Subcutaneous adipose tissue (tissue), 4 donors: ENCODE measurements around the gene GRPEL1. TPM values are rescaled to one million over a fixed set of nuclear protein-coding genes. Genes with fewer than 3 reads are reported as not detected.

ENCODE experiments used
- total RNA-seq, 4 donors: library from RNA; depleted of rRNA; stranded (reverse); fragments of >200 nt; gene quantifications; one replicate each; pipeline ENCODE4 v1.1.0, GENCODE V29; 2016
- TF ChIP-seq, protein P1 (sequence below): fragments of 450-650 bp; IDR thresholded peaks from one replicate; pipeline ENCODE4 v1.5.1; 2016; ENCODE audit warnings: low read depth, mild to moderate bottlenecking, control low read depth, antibody characterized with exemption, moderate library complexity

Gene GRPEL1
- total RNA-seq, 4 donors from 2014 or later, result 15.0 to 21.4 (median 19.5) TPM

DNA sequence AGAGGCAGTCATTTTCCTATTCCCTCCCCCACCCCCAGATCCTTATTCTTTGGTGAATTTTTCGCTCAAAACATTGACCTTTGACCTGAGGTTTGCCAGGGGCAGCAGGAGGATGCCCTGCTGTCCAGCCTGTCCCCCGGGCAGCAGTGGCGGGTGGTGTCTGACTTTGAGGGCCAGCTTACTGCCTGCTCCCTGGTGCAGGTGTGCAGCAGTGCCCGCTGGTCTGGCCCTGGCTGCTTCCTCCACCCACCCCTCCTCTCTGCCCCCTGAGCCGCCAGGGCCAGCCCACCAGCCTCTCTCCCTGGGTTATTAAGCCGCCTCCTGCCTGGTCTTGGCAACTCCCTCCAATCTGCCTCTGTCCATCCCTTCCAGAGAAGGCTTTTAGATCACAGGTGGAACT, 40.8 kb upstream of the GRPEL1 start:
- TF ChIP-seq, protein P1, sequence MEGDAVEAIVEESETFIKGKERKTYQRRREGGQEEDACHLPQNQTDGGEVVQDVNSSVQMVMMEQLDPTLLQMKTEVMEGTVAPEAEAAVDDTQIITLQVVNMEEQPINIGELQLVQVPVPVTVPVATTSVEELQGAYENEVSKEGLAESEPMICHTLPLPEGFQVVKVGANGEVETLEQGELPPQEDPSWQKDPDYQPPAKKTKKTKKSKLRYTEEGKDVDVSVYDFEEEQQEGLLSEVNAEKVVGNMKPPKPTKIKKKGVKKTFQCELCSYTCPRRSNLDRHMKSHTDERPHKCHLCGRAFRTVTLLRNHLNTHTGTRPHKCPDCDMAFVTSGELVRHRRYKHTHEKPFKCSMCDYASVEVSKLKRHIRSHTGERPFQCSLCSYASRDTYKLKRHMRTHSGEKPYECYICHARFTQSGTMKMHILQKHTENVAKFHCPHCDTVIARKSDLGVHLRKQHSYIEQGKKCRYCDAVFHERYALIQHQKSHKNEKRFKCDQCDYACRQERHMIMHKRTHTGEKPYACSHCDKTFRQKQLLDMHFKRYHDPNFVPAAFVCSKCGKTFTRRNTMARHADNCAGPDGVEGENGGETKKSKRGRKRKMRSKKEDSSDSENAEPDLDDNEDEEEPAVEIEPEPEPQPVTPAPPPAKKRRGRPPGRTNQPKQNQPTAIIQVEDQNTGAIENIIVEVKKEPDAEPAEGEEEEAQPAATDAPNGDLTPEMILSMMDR, result no peak

DNA sequence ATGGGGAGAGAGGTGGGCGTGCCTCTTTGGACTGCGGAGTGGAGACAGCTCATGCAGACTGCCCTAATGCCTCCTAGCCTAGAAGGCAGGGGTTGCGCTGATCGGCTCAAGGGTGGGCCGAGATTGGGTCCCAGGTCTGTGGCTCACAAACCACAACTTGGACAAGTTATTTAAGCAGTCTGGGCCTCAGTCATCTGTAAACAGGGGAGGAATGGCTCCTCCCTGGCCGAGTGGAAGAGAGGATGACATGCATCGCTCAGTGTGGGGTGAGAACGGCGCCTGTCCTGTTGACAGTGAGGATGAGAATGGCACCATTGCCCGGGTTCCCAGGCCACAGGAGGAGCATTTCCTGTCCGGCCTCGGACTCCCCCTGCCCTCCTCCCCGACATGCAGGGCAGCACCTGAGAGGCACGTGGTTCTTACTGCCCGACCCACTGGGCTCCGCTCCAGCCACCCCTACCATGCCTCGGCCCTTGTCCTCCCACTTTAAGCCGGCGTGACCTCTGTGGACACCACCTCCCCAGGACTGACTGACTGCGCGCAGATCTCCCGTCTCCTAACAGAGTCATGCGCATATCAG, 40.3 kb upstream of the GRPEL1 start:
- TF ChIP-seq, protein P1, result no peak

DNA sequence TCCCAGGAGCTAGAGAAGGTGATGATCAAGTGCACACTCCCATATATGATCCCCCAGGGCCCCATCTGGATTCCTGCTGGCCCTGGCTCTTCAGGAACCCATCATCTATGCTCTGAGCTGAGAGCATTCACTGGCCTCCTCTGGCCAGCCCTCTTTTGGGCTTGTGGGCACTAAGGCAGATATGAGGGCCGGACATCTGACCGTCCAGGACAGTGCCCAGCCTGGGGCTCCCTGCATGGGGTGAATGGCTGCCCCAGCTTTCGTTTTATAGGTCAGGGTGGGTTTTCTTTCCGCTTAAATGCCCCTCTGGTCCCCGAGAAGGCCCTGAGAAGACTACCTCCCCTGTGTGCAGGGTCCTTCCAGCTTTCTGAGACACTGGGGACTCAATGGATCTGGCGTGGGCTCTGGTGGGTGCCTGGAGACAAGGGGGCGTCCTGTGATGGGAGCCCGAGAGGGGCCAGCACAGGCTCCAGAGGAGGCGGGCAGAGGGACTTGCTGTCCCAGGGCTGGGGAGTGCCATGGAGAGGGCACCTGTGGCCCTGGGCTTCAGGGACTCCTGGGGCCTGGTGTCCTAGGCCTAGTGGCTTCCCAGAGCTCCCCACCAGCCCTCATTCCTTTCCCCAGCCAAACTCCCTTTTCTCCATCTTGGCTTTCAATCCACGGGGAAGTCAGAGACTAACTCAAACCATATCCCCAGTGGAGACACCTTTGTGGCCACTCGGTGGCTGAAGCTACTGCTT, 39.5 kb upstream of the GRPEL1 start:
- TF ChIP-seq, protein P1, result no peak

DNA sequence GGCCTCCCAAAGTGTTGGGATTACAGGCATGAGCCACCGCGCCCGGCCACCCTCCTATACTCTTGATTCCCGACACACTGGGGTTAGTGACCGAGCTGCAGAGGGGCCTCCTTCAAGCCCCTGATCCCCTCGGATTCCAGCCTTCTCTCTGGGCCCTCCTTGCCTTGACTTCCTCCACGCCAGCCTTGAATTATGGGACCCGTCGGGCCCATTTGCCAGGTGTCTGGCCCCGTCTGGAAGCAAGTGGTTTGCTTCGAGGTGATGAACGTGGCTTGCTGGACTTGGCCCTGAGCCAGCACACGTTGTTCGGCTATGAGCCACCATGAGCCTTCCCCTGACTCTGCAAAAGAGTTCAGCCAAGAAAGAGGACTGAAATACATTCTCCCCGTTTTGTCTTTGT, 37.4 kb upstream of the GRPEL1 start:
- TF ChIP-seq, protein P1, result no peak

DNA sequence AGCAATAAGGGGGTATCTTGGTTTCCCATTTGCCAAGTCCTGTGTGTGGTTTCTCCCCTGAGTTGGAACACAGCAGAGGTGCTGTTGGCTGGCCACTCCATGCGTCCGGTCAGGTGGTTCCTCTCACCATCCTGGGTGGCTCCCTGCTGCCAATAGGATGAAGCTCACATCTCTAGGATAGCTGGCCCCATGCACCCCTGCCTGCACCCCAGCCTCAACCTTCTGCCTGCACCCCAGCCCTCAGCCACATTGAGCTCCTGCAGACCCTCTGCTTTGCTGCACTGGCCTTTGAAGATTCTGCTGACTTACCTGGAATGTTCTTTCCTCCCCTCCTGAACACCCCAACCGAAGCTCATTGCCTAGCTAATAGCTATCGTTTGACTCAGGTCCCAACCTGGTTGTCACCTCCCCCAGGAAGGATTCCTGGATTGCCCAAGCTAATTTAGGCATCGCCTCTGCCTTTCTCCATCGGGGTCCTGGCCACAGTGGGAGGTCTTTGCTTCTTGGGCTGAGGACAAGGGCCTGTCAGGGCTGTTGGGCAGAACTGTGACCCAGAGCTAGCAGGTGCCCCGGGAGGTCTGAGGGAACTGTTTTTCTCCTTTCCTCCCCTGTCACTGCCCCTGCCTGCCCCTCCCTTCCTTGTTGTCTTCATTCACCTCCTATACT, 36.6 kb upstream of the GRPEL1 start:
- TF ChIP-seq, protein P1, result no peak

DNA sequence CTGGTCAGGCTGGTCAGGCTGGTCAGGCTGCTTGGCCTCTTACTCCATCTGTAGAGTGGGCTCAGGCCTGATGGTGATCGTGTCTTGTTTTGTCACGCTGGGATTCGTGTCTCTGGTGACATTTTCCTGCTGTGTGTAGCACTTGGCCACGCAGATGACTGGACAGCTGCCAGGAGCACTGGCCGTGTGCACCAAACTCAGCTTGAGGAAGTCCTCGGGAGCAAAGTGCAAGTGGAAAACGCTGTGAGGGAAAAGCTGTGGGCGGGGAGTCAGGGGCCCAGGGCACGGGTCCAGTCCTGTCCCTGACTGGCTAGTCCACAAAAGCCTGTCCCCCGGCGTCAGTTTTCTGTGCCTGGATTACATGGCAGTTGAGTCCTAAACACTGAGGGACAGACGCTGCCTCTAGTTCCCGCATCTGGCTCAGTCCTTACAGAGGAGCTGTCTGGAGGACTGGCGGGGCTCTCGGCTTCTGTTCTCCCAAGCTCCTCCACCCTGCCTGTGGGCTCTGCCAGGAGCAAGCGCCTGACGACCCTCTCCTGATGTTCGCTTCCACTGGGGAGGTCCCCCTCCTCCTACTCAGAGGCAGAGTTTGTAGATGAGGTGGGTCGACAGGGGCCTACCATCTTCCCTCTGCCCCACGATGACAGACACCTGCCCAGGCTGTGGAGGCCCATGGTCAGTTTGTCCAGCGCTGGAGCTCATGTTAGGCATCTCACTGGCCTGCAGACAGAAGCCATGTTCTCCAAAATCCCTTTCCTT, 35.9 kb upstream of the GRPEL1 start:
- TF ChIP-seq, protein P1, result no peak
